NCI-H2227 treated with DMSO at 0.1 percent for 48 hours (cell line): ENCODE data around the gene MED23.
A peak's percentile ranks its signal among the peaks of the same experiment; 100 is the strongest.

Experiments
- DNase-seq: peaks from one replicate; lab custom pipeline; 2025; lab: John Stamatoyannopoulos, UW

The MED23 gene, protein sequence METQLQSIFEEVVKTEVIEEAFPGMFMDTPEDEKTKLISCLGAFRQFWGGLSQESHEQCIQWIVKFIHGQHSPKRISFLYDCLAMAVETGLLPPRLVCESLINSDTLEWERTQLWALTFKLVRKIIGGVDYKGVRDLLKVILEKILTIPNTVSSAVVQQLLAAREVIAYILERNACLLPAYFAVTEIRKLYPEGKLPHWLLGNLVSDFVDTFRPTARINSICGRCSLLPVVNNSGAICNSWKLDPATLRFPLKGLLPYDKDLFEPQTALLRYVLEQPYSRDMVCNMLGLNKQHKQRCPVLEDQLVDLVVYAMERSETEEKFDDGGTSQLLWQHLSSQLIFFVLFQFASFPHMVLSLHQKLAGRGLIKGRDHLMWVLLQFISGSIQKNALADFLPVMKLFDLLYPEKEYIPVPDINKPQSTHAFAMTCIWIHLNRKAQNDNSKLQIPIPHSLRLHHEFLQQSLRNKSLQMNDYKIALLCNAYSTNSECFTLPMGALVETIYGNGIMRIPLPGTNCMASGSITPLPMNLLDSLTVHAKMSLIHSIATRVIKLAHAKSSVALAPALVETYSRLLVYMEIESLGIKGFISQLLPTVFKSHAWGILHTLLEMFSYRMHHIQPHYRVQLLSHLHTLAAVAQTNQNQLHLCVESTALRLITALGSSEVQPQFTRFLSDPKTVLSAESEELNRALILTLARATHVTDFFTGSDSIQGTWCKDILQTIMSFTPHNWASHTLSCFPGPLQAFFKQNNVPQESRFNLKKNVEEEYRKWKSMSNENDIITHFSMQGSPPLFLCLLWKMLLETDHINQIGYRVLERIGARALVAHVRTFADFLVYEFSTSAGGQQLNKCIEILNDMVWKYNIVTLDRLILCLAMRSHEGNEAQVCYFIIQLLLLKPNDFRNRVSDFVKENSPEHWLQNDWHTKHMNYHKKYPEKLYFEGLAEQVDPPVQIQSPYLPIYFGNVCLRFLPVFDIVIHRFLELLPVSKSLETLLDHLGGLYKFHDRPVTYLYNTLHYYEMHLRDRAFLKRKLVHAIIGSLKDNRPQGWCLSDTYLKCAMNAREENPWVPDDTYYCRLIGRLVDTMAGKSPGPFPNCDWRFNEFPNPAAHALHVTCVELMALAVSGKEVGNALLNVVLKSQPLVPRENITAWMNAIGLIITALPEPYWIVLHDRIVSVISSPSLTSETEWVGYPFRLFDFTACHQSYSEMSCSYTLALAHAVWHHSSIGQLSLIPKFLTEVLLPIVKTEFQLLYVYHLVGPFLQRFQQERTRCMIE (N-terminal part only)

DNA sequence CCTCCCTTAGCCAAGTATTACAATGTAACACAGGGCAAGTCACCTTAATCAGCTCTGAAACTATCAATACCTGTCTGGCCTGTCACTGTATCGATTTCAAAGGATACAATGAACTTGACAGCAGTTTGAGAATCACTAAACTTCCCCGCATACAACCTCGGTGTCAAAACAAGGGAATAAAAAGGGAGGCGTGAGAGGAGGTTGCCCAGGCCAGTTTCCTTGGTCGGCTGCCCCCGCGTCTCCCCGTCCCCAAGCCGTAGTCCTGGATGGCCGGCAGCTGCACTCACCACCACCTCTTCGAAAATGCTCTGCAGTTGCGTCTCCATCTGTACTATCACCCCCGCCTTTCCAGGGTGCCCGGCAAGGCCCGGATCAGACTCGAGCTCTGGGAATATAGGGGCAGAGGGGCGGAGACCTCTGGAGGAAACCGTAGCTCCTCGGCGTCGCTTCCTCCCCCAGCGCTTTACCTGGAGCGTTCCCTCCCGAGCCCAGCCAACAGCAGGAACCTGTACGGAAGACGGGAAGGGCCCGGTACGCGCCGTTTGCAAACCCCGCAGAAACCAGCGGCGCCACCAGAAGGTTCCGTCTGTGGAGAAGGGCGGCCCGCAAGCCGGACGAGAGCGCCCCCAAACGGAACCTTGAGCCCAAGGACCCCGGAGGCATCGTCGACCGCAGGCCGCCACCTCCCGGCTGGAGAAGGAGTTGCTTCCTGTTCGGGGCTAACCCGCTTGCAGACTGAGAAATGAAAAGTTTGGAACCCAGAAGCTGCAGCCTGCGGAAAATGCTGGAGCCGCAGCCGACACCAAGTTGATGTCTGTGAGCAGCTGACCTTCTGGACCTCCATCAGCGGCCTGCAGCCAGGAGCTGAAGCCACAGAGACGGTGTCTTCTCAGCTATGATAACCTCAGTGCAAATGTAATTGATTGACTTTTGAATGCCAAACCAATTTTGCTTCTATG lies at the start of gene MED23:
MED23 (minus strand) TSS at position 519 of the 959 bp plus-strand sequence; CDS start at position 326, 193 bp downstream.
- DNase-seq = peak; percentile 83

DNA sequence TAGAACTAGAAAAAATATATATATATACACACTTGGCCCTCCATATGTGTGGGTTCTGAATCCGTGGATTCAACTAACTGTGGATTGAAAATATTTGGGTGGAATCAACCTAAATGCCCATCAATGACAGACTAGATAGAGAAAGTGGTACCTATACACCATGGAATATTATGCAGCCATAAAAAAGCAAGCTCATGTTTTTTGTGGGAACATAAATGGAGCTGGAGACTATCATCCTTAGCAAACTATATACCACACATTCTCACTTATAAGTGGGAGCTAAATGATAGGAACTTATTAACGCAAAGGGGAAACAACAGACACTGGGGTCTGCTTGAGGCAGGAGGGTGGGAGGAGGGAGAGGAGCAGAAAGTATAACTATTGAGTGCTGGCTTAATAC lies 45.1 kb upstream of the MED23 start:
- no peak for DNase-seq

DNA sequence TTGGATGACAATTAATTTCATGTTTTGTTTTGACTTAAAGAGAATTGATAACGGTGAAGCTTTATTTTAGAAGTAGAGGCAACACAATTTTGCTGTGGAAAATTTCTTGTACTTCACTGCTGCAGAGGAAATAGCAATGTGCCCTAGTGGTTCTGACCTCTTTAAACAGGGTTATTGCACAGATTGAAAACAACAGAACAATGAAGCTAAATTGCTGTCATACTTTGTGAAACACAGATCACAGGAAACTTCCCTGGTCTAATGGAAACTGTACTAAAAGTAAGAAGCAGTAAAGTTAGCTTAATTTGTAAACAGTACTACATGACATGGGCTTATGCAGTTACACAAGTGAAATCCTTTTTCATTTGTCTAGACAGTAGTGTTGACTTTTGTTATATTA lies 41.8 kb upstream of the MED23 start:
- no peak for DNase-seq

DNA sequence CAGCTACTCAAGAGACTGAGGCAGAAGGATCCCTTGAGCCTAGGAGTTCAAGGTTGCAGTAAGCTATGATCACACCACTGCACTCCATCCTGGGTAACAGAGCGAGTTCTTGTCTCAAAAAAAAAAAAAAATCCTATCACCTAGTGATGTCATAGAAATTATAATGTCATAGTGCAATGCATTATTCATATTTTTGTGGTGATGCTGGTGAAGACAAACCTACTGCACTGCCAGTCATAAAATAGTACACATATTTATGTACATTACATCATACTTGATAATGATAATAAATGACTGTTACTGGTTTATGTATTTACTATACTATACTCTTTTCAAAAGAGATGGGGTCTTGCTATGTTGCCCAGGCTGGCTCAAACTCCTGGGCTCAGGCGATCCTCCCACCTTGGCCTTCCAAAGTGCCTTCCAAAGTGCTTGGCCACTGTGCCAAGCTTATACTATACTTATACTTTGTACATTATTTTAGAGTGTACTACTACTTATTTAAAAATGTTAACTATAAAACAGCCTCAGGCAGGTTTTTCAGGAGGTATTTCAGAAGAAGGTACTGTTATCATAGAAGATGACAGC lies 35.6 kb upstream of the MED23 start:
- DNase-seq = no peak

DNA sequence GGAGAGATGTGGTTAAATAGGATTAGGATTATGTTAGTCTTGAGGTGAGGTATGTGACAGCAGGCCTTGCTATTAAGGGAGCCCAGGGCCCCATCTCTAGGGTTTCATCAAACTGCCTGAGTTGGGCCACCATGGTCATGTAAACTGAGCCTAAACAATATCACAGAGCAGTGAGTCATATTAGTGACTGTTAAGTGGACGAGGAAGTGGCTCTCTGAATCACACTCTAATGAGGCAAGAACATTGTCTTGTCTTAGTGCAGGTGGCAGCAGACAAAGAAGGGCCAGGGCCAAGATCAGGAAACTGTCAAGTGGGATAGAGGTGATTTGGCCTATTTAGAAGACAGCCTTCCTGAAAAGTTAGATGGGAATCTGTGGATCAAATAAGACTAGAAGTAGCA lies 32.2 kb upstream of the MED23 start:
- no peak for DNase-seq

DNA sequence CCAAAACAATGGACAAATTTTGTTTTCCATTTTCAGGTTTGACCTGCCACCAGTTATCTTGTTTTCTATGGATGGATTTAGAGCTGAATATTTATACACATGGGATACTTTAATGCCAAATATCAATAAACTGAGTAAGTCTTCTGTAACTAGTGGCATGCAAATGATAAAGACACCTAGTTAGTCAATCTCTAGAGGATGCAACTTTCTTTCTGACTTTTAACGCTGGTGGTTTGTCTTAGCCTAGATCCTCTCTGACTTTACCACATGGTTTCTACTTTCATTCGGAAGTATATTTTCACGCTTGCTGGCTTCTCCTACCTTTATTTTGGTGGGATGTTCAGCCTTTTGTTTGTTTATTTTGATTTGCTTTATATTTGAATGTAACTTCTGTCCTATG lies 30.2 kb upstream of the MED23 start:
- no peak for DNase-seq

DNA sequence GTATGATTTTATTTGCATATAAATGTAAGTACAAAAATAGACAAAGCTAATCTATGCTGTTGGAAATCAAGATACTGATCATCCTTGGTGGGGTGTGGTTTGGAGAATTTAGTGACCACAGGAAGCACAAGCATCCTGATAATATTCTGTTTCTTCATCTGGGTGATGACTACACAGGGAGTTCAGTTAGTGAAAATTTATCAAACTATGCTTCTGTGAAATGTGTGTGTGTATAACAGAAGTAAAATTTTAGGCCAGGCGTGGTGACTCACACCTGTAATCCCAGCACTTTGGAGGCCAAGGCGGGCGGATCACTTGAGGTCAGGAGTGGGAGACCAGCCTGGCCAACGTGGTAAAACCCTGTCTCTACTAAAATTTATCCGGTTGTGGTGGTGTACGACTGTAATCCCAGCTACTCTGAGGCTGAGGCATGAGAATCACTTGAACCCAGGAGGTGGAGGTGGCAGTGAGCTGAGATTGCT lies 29.6 kb upstream of the MED23 start:
- no peak for DNase-seq

DNA sequence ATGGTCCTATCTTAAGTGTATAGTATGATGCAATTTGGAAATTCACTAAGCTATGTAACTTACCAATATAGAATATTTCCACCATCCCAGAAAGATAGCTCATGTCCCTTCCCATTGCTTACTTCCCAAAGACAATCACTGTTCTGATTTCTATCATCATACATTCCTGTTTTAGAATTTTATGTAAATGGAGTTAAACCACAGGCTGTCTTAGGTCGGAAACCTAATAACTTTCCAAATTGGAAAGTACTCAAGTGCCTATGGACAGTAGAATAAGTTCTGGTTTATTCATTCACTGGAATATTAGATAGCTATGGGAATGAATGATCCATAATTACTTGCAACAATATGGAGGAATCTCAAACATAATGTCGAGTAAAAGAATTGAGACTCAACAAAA lies 29.2 kb upstream of the MED23 start:
- no peak for DNase-seq

DNA sequence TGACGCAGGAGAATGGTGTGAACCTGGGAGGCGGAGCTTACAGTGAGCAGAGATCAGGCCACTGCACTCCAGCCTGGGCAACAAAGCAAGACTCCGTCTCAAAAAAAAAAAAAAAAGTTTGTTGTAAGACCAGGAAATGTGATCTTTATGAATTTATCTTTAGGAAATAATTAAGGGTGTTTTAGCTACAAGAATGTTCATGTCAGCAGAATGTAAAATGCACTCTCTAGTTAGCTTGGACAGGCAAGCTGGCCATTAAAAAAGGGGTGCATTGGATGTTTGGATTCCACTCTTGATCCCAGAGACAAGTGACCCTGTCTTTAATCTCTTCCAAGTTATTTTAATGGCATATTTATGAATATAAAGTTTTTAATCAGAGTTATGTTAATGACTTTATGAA lies 28.6 kb upstream of the MED23 start:
- DNase-seq = no peak

DNA sequence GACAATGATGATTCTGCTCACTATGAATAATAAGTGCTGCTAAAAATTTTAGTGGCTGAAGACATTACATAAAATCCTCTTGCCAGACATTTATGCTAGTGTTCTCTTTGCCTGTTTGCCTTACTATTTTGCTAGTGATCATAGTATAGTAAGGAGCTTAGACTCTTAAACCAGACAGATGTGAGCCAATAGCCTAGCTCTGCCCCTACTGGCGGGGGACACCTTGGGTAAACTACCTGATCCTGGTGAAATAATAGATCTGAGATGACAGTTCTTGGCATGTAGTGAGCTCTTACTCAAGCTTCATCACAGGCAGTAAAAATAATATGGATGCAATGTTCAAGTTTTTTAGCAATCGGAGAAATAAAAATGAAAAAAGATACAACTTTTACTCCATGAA lies 27.9 kb upstream of the MED23 start:
- no peak for DNase-seq

DNA sequence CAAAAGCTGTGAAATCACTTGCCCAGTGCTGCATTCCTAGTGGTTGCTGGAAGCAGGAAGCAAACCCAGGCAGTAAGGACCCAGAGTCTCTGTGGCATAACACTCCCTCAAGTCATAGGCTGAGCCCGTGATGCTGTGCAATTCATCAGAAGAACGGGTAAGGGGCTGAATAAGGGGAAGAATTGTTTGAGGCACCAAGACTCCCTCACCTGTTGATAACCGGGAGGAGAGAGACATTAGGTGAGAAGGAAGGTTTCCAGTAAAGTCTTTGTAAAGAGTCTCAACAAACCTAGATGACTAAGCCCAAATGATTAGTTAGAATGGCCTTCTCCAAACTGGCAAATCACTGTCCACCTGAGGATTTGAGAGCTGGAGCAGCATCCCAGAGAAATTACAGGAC lies 27.3 kb upstream of the MED23 start:
- DNase-seq = no peak

DNA sequence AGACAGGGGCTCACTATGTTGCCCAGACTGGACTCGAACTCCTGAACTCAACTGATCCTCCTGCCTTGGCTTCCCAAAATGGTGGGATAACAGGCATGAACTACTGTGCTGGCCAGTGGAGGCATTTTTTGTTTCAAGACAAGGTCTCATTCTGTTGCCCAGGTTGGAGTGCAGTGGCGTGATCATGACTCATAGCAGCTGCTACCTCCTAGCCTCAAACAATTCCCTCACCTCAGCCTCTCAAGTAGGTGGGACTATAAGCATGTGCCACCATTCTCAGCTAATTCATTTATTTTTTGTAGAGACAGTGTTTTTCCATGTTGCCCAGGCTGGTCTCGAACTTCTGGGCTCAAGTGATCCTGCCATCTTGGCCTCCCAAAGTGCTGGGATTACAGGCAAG lies 26.3 kb upstream of the MED23 start:
- DNase-seq = no peak

DNA sequence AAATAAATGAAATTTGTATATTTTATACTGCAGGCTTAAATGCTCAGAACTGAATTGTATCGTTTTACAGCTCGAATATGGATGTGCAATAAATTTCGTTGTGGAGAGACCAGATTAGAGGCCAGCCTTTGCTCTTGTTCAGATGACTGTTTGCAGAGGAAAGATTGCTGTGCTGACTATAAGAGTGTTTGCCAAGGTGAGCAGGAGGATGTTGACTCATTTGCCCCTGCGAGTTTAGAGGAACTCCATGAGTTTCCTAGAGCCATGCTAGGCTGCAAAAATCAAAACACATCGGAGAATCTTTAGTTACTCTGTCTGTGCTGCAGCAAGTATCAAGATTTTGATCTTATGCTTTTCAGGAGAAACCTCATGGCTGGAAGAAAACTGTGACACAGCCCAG lies 24.4 kb upstream of the MED23 start:
- no peak for DNase-seq

DNA sequence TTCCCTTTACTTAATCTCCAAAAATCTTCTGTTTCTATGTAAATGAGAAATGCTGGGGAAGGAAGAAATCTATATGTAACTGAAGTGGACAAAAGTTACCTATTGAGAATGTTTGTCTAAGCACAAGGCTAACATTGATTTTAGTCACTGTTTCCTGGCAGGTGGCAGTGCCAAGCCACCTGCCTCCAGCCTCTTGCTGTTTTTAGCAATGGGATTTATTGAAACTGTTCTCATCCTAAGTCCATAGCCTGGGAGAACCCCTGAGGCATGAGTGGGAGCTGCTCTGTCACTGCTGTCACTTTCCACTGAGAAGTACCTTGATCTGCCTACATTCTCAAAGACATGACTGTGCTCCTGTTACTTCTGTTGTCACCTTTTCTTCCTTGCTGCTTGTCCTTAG lies 23.7 kb upstream of the MED23 start:
- no peak for DNase-seq

DNA sequence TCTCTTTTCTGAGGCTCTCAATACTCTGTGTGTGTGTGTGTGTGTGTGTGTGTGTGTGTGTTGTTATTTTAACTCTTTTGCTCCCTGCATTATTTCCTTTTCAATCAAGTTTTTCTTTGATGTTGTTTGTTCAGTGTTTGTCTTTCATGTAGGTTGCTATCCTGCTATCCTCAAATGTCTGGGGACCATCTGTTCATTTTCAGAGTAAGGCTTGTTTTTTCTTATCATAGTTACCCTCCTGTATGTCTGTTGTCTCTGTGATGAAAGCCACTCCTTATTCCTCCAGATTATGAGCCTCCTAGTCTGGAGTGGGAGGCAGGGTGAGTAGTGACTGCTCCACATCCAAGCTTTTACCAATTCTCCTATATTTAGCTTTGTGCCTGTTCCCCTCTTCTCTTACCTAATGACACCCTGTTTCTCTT lies 18.2 kb upstream of the MED23 start:
- DNase-seq = no peak

DNA sequence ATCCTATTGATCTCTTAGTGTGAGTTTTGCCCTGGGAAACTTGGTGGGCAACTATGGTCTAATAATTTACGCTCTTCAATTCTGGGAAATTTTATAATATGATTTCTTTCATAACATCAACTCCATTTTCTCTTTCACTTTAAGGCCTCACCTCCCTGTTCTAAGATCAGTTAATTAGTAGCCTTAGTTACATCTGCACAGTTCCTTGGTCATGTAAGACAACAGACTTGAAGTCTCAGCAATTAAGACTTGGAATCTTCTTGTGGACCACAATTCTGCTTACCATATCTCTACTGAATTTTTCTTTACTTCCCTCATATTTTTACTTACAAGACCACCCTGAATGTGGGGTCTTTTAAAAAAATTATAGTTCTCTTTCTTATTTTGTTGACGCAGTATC lies 17.8 kb upstream of the MED23 start:
- no peak for DNase-seq

DNA sequence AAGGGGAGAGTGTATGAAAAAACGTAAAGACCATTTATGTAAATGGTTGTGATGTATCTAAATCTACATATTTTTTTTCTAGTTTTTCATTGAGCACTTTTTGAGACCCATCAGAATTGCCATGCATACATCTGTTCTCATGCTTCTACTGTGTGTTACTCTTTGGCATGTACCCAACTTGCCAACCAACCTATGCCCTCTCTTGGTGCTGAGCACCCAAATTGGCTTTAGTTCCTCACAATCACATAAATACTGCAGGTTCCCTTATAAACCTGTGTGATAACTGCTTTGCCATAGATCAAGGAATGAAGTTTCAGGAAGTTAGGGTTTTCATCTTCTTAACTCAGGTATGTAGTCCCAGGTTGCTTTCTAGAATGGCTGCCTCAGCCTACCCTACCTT lies 16.9 kb upstream of the MED23 start:
- DNase-seq = no peak

DNA sequence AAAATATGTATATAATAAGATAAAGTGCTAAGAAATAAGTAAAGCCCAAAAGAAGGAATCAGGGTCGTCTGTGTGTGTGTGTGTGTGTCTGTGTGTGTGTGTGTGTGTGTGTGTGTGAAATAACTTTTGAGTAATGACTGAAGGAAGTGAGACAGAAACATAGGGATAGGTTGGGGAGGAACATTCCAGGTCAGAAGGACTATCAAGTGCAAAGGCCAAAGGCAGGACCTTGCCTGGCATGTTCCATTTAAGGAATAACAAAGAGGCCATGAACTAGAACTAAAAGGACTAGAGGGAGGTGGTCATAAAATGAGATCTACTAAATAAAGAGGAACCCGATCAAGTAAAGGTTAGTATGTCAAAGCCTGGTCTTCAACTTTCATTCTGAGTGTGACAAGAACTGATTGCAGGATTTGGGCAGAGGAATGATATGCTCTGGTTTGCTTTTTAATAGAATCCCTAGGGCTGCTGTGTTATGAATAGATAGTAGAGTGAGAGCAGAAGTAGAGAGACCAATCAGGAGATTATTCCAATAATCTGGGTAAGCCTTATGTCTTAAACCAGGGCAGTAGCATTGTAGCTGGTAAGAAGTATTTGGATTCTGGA lies 15.9 kb upstream of the MED23 start:
- DNase-seq = no peak

DNA sequence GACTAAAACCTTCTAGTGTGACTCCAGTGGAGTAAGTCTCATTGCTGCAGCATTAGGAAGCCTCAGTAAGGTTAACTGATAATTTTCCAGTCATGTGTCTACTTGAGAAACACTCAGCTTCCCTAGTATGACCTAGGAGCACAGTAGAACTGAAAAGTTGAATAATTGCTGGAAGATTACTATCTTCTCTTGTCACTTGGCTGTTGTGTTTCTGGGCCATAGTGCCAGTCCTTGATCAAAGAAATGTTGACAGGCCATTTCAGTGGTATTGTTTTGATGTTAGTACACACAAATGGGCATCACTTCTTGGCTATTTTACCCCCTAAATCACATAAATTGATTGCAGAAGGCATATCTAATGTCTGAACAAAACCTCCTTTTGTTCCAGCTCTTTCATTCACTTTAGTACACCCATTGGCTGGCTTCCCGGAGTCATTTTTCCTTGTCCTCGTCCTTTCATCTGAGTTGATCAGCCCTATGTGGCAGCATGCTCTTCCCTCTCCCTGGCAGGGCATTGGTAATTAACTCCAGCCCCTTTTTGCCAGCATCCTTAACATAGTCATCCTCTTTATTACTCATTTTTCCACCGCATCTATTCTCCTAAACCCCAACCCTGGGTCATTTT lies 15.1 kb upstream of the MED23 start:
- no peak for DNase-seq

DNA sequence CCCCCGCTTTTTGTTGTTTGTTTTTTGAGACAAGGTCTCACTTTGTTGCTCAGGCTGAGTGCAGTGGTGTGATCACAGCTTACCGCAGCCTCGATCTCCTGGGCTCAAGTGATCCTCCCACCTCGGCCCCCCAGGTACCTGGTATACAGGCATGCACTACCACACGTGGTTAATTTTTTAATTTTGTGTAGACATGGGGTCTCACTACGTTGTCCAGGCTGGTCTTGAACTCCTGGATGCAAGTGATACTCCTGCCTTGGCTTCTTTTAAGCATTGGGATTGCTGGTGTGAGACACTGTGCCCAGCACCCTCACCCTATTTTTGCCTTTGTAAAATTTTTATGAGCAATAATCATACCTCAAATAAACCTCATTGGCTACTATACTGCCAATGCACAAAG lies 14.5 kb upstream of the MED23 start:
- no peak for DNase-seq
